NCI-H1694 treated with DMSO at 0.1 percent for 48 hours (cell line): ENCODE data around the gene GRID2.

Source experiments
- DNase-seq: peaks from one replicate; lab custom pipeline; 2025; lab: John Stamatoyannopoulos, UW

GRID2 gene

GRCh38 chr4:93502991-93503390, 1199.2 kb downstream of the GRID2 start:
- DNase-seq: no peak

- DNase-seq: no peak
These were observed 1210.1 kb downstream of the GRID2 start for GRCh38 chr4:93513851-93514250.

GRCh38 chr4:93515208-93515607, 1211.4 kb downstream of the GRID2 start:
- no peak for DNase-seq

GRCh38 chr4:93529692-93530372, 1226.1 kb downstream of the GRID2 start:
- DNase-seq: no peak

- DNase-seq: no peak
These were observed 1228.5 kb downstream of the GRID2 start for GRCh38 chr4:93532234-93532633.

GRCh38 chr4:93540562-93540961, 1236.8 kb downstream of the GRID2 start:
- DNase-seq: no peak

- DNase-seq: no peak
These were observed 1258.1 kb downstream of the GRID2 start for GRCh38 chr4:93561842-93562241.

GRCh38 chr4:93568758-93569157, 1265.0 kb downstream of the GRID2 start:
- DNase-seq: no peak

GRCh38 chr4:93573285-93573684, 1269.5 kb downstream of the GRID2 start:
- no peak for DNase-seq

GRCh38 chr4:93578942-93579341, 1275.2 kb downstream of the GRID2 start:
- DNase-seq: no peak

GRCh38 chr4:93605163-93605562, 1301.4 kb downstream of the GRID2 start:
- no peak for DNase-seq

- DNase-seq: peak; percentile 69
These were observed 1313.8 kb downstream of the GRID2 start for GRCh38 chr4:93617606-93618005.

GRCh38 chr4:93633721-93634120, 1330.0 kb downstream of the GRID2 start:
- DNase-seq: no peak

- no peak for DNase-seq
These were observed 1332.2 kb downstream of the GRID2 start for GRCh38 chr4:93635943-93636342.

- no peak for DNase-seq
These were observed 1341.4 kb downstream of the GRID2 start for GRCh38 chr4:93645120-93645519.

- no peak for DNase-seq
These were observed 1342.6 kb downstream of the GRID2 start for GRCh38 chr4:93646233-93646930.

- no peak for DNase-seq
These were observed 1344.5 kb downstream of the GRID2 start for GRCh38 chr4:93648258-93648657.

GRCh38 chr4:93649828-93650227, 1346.1 kb downstream of the GRID2 start:
- no peak for DNase-seq

GRCh38 chr4:93654211-93654610, 1350.4 kb downstream of the GRID2 start:
- DNase-seq: no peak

- DNase-seq: no peak
These were observed 1353.8 kb downstream of the GRID2 start for GRCh38 chr4:93657527-93657926.

GRCh38 chr4:93658443-93658842, 1354.7 kb downstream of the GRID2 start:
- DNase-seq: no peak

GRCh38 chr4:93659629-93660028, 1355.9 kb downstream of the GRID2 start:
- DNase-seq: no peak

GRCh38 chr4:93660036-93660435, 1356.3 kb downstream of the GRID2 start:
- no peak for DNase-seq

- no peak for DNase-seq
These were observed 1366.7 kb downstream of the GRID2 start for GRCh38 chr4:93670434-93670833.
